ENCODE results near the gene MDM1.

The MDM1 gene

GRCh38 chr12:68246350-68246749 is 85.8 kb downstream of the MDM1 start:
- no peak for DNase-seq
- intact Hi-C loops (cut with DNase I): no loop called here

DNA sequence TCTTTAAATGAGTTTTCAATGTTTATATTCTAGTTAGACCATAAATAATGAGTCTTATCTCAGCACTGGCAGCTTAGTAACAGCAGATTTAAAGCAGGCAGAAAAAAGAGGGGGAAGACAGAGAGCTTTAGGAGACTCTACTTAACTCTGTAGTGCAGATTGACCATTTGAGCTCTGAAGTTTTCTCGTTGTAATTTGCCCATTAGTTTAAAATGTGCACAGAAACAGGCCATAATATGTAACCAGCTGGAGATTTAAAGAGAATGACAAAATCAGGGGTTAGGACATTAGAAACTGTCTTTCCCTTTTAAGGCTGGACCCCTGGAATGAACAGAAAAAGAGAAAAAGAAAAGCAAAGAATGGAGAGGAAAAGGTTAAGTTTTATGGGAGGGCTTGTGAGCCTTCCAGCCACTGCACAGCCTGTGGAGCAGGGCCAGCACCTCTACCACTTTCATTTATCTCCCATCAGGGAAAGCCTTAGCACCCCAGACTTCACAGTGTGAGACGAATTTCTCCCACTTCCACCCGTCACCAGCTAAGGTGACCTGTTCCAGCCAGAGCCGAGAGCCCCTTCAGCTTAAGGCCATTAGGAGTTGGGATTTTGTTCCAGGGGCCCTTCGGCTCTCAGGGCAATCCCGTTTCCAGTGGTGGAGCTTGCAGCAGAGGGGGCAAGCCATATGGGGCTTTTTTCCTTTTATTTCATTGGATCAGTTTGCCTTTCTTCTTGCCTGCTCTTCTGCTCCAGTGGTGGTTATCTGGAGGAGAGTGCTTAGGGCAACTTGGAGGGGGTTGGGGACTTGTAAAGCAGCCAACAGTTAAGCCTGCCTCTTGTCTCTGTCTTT is 86.8 kb downstream of the MDM1 start:
- no peak for DNase-seq
- intact Hi-C loops (cut with DNase I): no loop called here

Data from posterior cingulate gyrus (tissue), 11 donors.